MM.1S (cell line): ENCODE results near the gene MRPL28.

Experiments
- CTCF ChIP-seq: fragments of 300-600 bp; sonication (generic); IDR thresholded peaks from 2 replicates; pipeline ENCODE4 v1.5.1; 2016; ENCODE audit warnings: antibody characterized with exemption, low read length, mixed read lengths
- EZH2 ChIP-seq: fragments of 300-600 bp; sonication (generic); optimal IDR thresholded peaks from 2 replicates; pipeline ENCODE3; 2017; ENCODE audit warnings: low read depth, mild to moderate bottlenecking, antibody characterized with exemption, low read length, mixed read lengths
- EZH2phosphoT487 ChIP-seq: fragments of 300-600 bp; sonication (generic); IDR thresholded peaks from 2 replicates; pipeline ENCODE4 v1.6.1; 2018; ENCODE audit warnings: antibody characterized with exemption, low read length

GRCh38 chr16:404971-405486, 34.7 kb upstream of the MRPL28 start:
- no peak for TF ChIP-seq CTCF
- no peak for TF ChIP-seq EZH2
- TF ChIP-seq EZH2phosphoT487, result no peak
